GM23248 (cell line): ENCODE measurements around the gene PREP. TPM values are rescaled to one million over a fixed set of nuclear protein-coding genes. Genes with fewer than 3 reads are reported as not detected.

Experiments used
- DNase-seq: peaks from one replicate; pipeline ENCODE4 v3.0.0-alpha.2; 2015
- H2AFZ ChIP-seq: fragments of 200-600 bp; sonication (generic); 2 replicates; pipeline ENCODE4 v1.6.1; 2016; ENCODE audit warnings: antibody characterized with exemption
- H3F3A ChIP-seq: fragments of 200-600 bp; sonication (generic); 2 replicates; pipeline ENCODE4 v1.6.1; 2016; ENCODE audit warnings: mild to moderate bottlenecking, antibody characterized with exemption, mixed run types; ENCODE audit not compliant: insufficient read depth
- H3K27ac ChIP-seq: fragments of 200-600 bp; sonication (generic); 2 replicates; pipeline ENCODE4 v1.5.1; 2016; ENCODE audit warnings: mild to moderate bottlenecking
- H3K27me3 ChIP-seq: fragments of 200-600 bp; sonication (generic); replicated peaks from 2 replicates; pipeline ENCODE4 v1.6.1; 2016; ENCODE audit warnings: mild to moderate bottlenecking; ENCODE audit not compliant: insufficient read depth
- H3K36me3 ChIP-seq: fragments of 200-600 bp; sonication (generic); 2 replicates; pipeline ENCODE4 v1.6.1; 2016; ENCODE audit warnings: low read depth, mild to moderate bottlenecking
- H3K4me1 ChIP-seq: fragments of 200-600 bp; sonication (generic); 2 replicates; pipeline ENCODE4 v1.6.1; 2016; ENCODE audit warnings: mild to moderate bottlenecking; ENCODE audit not compliant: insufficient read depth
- H3K4me2 ChIP-seq: fragments of 200-600 bp; sonication (generic); one replicate; pipeline ENCODE4 v1.6.1; 2016; ENCODE audit warnings: mild to moderate bottlenecking; ENCODE audit not compliant: unreplicated experiment
- H3K4me3 ChIP-seq: fragments of 200-600 bp; sonication (generic); 2 replicates; pipeline ENCODE4 v1.5.1; 2016; ENCODE audit warnings: mild to moderate bottlenecking
- H3K79me2 ChIP-seq: fragments of 200-600 bp; sonication (generic); 2 replicates; pipeline ENCODE4 v1.6.1; 2016; ENCODE audit warnings: mild to moderate bottlenecking; ENCODE audit not compliant: insufficient read depth
- H3K9ac ChIP-seq: fragments of 200-600 bp; sonication (generic); 2 replicates; pipeline ENCODE4 v1.6.1; 2016; ENCODE audit warnings: mild to moderate bottlenecking
- H3K9me2 ChIP-seq: fragments of 200-600 bp; sonication (generic); 2 replicates; pipeline ENCODE4 v1.6.1; 2016; ENCODE audit warnings: mixed run types, mild to moderate bottlenecking, moderate library complexity; ENCODE audit not compliant: insufficient read depth
- H3K9me3 ChIP-seq: fragments of 200-600 bp; sonication (generic); one replicate; pipeline ENCODE4 v1.6.1; 2017; ENCODE audit warnings: low read depth
- H4K20me1 ChIP-seq: fragments of 200-600 bp; sonication (generic); 2 replicates; pipeline ENCODE4 v1.6.0; 2016; ENCODE audit not compliant: insufficient read depth
- EZH2 ChIP-seq: fragments of 200-600 bp; sonication (generic); IDR thresholded peaks from 2 replicates; pipeline ENCODE4 v1.6.1; 2018; ENCODE audit warnings: antibody characterized with exemption, mild to moderate bottlenecking; ENCODE audit not compliant: insufficient read depth, poor library complexity, severe bottlenecking
- EZH2phosphoT487 ChIP-seq: fragments of 200-600 bp; sonication (generic); IDR thresholded peaks from 2 replicates; pipeline ENCODE4 v1.6.1; 2018; ENCODE audit warnings: antibody characterized with exemption, moderate library complexity, mild to moderate bottlenecking, low read depth; ENCODE audit not compliant: insufficient read depth
- WGBS, 2 experiments: methylation state at CpG; one replicate each; pipeline ENCODE4 v1.1.6; 2015 to 2017; ENCODE audit warnings: low lambda C conversion rate in 2 of 2, low coverage in 1 of 2; ENCODE audit errors: missing lambda C conversion rate in 2 of 2; 5-methylcytosine and 5-hydroxymethylcytosine counted together
- in situ Hi-C: fragments of 300-500 bp; cut with MboI; formaldehyde crosslinking; loops from 2 replicates; pipeline ENCODE4 v1.15.0; 2020
- polyA plus RNA-seq: library from polyadenylated mRNA; unstranded; fragments of >200 nt; fragmentation: Nextera tagmentation; extraction: Ambion mirVana; gene quantifications from 2 replicates; pipeline ENCODE4 v1.2.1, GENCODE V29; 2016
- total RNA-seq: library from RNA; depleted of rRNA; stranded (reverse); fragments of >200 nt; shearing (Covaris generic); gene quantifications from 2 replicates; pipeline ENCODE4 v1.2.3, GENCODE V29; 2014

Gene PREP
- total and polyA plus RNA-seq, 2 experiments from 2014 or later, result 18.9 to 37.9 TPM

DNA sequence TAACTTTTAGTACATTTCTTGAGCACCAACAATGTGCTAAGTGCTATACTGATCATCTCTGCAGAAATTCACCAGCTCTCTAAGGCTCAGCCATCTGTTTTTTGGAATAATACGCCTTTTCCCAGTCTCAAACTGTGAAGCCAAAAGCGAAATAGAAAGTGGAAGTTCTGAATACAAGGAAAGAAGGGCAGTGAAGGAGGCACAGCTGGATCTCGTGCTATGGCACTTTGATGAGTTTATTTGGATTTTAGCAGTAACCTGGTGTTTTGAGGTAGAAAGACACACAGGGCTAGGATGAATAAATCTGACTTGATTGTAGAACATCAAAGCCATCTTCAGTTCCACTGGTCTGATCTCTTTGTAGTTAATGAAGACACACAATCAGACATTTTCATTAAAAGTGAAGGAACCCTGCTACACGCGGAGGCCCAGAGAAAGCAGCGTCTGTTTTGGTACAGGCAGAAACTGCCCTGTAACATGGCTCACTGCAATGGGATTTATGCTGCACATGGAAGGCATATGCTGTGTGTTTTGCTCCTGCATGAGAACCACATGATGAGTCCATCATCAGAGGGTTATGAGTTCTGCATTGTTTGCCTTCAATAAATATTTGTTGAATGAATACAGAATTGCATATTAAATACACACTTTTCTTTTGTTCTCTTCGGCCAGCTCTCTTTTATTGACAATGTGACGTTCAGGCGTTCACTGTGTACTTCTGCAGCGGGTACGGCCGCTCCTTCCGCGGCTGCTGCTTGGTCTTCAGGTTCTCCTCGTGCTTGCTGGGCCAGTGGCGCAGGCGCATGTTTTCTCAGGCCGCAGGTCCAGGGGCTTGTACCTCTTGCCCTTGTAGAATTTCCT lies 100.9 kb downstream of the PREP start:
- no peaks in the 10 kb centered on the region for H3F3A ChIP-seq
- no peak overlapping the region for H2AFZ ChIP-seq
- H3K4me3 ChIP-seq, result no peak overlapping the region
- 51 to 61% methylated on average over 18 of the region's 18 CpGs for WGBS, 2 experiments
- H3K27ac ChIP-seq, result no peak overlapping the region
- no peaks in the 10 kb centered on the region for H3K36me3 ChIP-seq
- no peaks in the 10 kb centered on the region for H3K4me1 ChIP-seq
- no peaks in the 10 kb centered on the region for H3K9me2 ChIP-seq
- no peak for TF ChIP-seq EZH2
- no peak for TF ChIP-seq EZH2phosphoT487
- H4K20me1 ChIP-seq, result no peaks in the 10 kb centered on the region
- no peak overlapping the region for H3K4me2 ChIP-seq
- peak; percentile 16 for DNase-seq
- H3K79me2 ChIP-seq, result no peaks in the 10 kb centered on the region
- H3K27me3 ChIP-seq, result no peaks in the 10 kb centered on the region
- no peak overlapping the region for H3K9ac ChIP-seq
- H3K9me3 ChIP-seq, result no peaks in the 10 kb centered on the region
- in situ Hi-C loops, result no loop called here

DNA sequence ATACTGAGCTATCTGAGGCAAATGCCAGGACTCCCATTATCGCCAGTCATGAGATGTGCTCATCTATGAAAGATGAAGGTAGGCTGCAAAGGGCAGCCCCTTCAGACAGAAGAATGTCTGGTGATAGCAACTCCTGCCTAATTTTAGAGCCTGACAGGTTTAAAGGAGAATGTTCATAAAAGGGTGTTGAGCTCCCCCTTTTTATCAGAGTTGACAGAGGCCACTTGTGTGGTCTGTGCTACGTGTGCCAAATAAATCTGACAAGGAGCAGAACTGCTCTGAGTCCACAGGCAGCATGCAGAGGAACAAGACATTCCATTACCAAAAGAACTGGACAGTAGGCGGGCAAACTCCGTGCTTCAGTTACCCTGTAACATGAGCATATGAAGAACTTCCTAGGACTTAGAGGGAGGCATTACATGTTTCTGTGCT lies 101.8 kb downstream of the PREP start:
- no peak for TF ChIP-seq EZH2phosphoT487
- TF ChIP-seq EZH2, result no peak
- no peak overlapping the region for H3K4me2 ChIP-seq
- H2AFZ ChIP-seq, result no peak overlapping the region
- H3K9ac ChIP-seq, result no peak overlapping the region
- no peaks in the 10 kb centered on the region for H3K9me3 ChIP-seq
- in situ Hi-C loops, result no loop called here
- H3F3A ChIP-seq, result no peaks in the 10 kb centered on the region
- no peaks in the 10 kb centered on the region for H3K27me3 ChIP-seq
- H3K4me1 ChIP-seq, result no peaks in the 10 kb centered on the region
- DNase-seq, result peak; percentile 4
- no peaks in the 10 kb centered on the region for H3K36me3 ChIP-seq
- WGBS, 2 experiments, result 72 to 74% methylated on average over 4 of the region's 4 CpGs
- no peak overlapping the region for H3K27ac ChIP-seq
- no peaks in the 10 kb centered on the region for H4K20me1 ChIP-seq
- no peaks in the 10 kb centered on the region for H3K79me2 ChIP-seq
- no peak overlapping the region for H3K4me3 ChIP-seq
- no peaks in the 10 kb centered on the region for H3K9me2 ChIP-seq

DNA sequence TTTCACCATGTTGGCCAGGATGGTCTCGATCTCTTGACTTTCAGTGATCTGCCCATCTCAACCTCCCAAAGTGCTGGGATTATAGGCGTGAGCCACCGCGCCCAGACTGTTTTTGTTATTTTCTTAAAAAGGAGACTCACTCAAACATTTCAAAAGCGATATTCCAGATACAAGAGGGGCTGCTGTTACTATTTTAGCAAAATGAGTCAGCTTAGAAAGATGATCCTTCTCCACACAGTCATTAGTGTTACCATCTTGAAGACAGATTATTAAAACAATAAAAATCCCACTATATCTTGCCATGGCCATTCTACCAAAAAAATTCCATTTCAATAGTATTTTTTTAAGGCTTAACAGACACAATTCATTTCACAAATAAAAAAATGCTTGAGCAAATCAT lies 102.8 kb downstream of the PREP start:
- Histone ChIP-seq H4K20me1 (no peaks in the 10 kb centered on the region), H3K27ac (no peak overlapping the region), H3K27me3 (no peaks in the 10 kb centered on the region), H2AFZ (no peak overlapping the region), H3K9ac (no peak overlapping the region), H3K4me1 (no peaks in the 10 kb centered on the region), H3K9me3 (no peaks in the 10 kb centered on the region), H3K36me3 (no peaks in the 10 kb centered on the region), H3K4me3 (no peak overlapping the region), H3K79me2 (no peaks in the 10 kb centered on the region), H3F3A (no peaks in the 10 kb centered on the region), H3K4me2 (no peak overlapping the region), H3K9me2 (no peaks in the 10 kb centered on the region)
- 78 to 82% methylated on average over 5 of the region's 5 CpGs for WGBS, 2 experiments
- no peak for DNase-seq
- in situ Hi-C loops, result no loop called here
- TF ChIP-seq EZH2, result no peak
- no peak for TF ChIP-seq EZH2phosphoT487

DNA sequence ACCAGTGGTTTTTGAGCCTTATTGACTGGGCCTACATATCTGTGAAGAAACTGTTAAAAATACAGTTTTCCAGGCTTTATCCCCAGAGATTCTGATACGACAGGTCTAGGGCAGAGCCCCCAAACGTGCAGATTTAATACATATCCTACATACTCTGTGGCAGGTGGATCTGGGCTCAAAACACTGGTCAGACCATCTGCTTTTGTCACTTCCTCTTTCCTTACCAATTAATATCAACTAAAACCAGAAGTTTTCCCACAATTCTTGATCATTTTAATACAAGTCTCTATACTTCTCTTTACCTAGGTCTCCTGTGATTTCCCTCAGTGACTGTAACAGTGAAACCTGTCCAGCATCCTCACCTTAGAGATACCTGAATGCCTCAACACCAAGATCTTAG lies 108.8 kb downstream of the PREP start:
- Histone ChIP-seq H2AFZ (no peak overlapping the region), H3K9ac (no peak overlapping the region), H3K27me3 (no peaks in the 10 kb centered on the region), H3K4me2 (no peak overlapping the region), H3K9me2 (no peaks in the 10 kb centered on the region), H3K27ac (no peak overlapping the region), H3K4me3 (no peak overlapping the region), H3K79me2 (no peaks in the 10 kb centered on the region), H3F3A (no peaks in the 10 kb centered on the region), H4K20me1 (no peaks in the 10 kb centered on the region), H3K36me3 (no peaks in the 10 kb centered on the region), H3K4me1 (no peaks in the 10 kb centered on the region), H3K9me3 (no peaks in the 10 kb centered on the region)
- 70 to 78% methylated on average over 2 of the region's 2 CpGs for WGBS, 2 experiments
- in situ Hi-C loops, result no loop called here
- no peak for DNase-seq
- TF ChIP-seq EZH2phosphoT487 (no peak), EZH2 (no peak)
